Muscle layer of duodenum (tissue), 2 donors: ENCODE results near the gene PRDM16.

Source experiments
- H3K27ac ChIP-seq: one replicate; pipeline ENCODE4 v1.7.0; 2013; ENCODE audit warnings: mild to moderate bottlenecking, low read length
- H3K27me3 ChIP-seq: one replicate; pipeline ENCODE4 v1.7.0; 2013; ENCODE audit warnings: low read depth, mild to moderate bottlenecking, control low read depth, low read length
- H3K36me3 ChIP-seq, 2 donors: one replicate each; pipeline ENCODE4 v1.7.0; 2013; ENCODE audit warnings: low read length in 2 of 2, control low read depth in 1 of 2, mild to moderate bottlenecking in 1 of 2; ENCODE audit not compliant: insufficient read depth in 2 of 2, control insufficient read depth in 1 of 2
- H3K4me1 ChIP-seq, 2 donors: one replicate each; pipeline ENCODE4 v1.7.0; 2013; ENCODE audit warnings: low read length in 2 of 2, mild to moderate bottlenecking in 2 of 2, control low read depth in 1 of 2, moderate library complexity in 1 of 2; ENCODE audit not compliant: insufficient read depth in 2 of 2, control insufficient read depth in 1 of 2
- H3K4me3 ChIP-seq, 2 donors: one replicate each; pipeline ENCODE4 v1.7.0; 2013; ENCODE audit warnings: low read length in 2 of 2, low read depth in 1 of 2, mild to moderate bottlenecking in 1 of 2
- H3K9me3 ChIP-seq, 2 donors: one replicate each; pipeline ENCODE4 v1.7.0; 2013; ENCODE audit warnings: low read length in 2 of 2, control low read depth in 1 of 2, mild to moderate bottlenecking in 1 of 2; ENCODE audit not compliant: control insufficient read depth in 1 of 2
- donor health status: healthy.

PRDM16 gene

GRCh38 chr1:3142751-3143150, 73.7 kb downstream of the PRDM16 start:
- H3K9me3 ChIP-seq: no peaks in the 10 kb centered on the region
- no peak overlapping the region for H3K4me3 ChIP-seq
- peaks cover 8% of the 10 kb centered on the region for H3K27me3 ChIP-seq
- no peaks in the 10 kb centered on the region for H3K36me3 ChIP-seq
- H3K27ac ChIP-seq: no peak overlapping the region
- H3K4me1 ChIP-seq: peaks cover 0 to 25% of the 10 kb centered on the region in 2 donors

- H3K27me3 ChIP-seq: peaks cover 8% of the 10 kb centered on the region
- H3K4me3 ChIP-seq: no peak overlapping the region
- H3K4me1 ChIP-seq: peaks cover 0 to 12% of the 10 kb centered on the region in 2 donors
- no peak overlapping the region for H3K27ac ChIP-seq
- H3K36me3 ChIP-seq: no peaks in the 10 kb centered on the region
- H3K9me3 ChIP-seq: no peaks in the 10 kb centered on the region
Observed at GRCh38 chr1:3145532-3146325, 76.7 kb downstream of the PRDM16 start.

GRCh38 chr1:3146458-3146857, 77.5 kb downstream of the PRDM16 start:
- Histone ChIP-seq H3K27me3 (peaks cover 3% of the 10 kb centered on the region), H3K27ac (no peak overlapping the region), H3K9me3 (no peaks in the 10 kb centered on the region), H3K36me3 (no peaks in the 10 kb centered on the region), H3K4me1 (peaks cover 0 to 9% of the 10 kb centered on the region in 2 donors), H3K4me3 (no peak overlapping the region)

- Histone ChIP-seq H3K27ac (no peak overlapping the region), H3K9me3 (no peaks in the 10 kb centered on the region), H3K27me3 (no peaks in the 10 kb centered on the region), H3K36me3 (no peaks in the 10 kb centered on the region), H3K4me1 (peaks cover 0 to 9% of the 10 kb centered on the region in 2 donors), H3K4me3 (no peak overlapping the region)
Observed at GRCh38 chr1:3146907-3147306, 77.9 kb downstream of the PRDM16 start.

- Histone ChIP-seq H3K4me3 (no peak overlapping the region), H3K36me3 (no peaks in the 10 kb centered on the region), H3K27ac (no peak overlapping the region), H3K4me1 (peaks cover 0 to 9% of the 10 kb centered on the region in 2 donors), H3K9me3 (no peaks in the 10 kb centered on the region), H3K27me3 (no peaks in the 10 kb centered on the region)
Observed at GRCh38 chr1:3148171-3148570, 79.2 kb downstream of the PRDM16 start.

- H3K4me1 ChIP-seq: peaks cover 0 to 9% of the 10 kb centered on the region in 2 donors
Observed at GRCh38 chr1:3149277-3149676, 80.3 kb downstream of the PRDM16 start.

GRCh38 chr1:3151456-3151855, 82.5 kb downstream of the PRDM16 start:
- no peaks in the 10 kb centered on the region for H3K9me3 ChIP-seq
- no peaks in the 10 kb centered on the region for H3K36me3 ChIP-seq
- H3K4me3 ChIP-seq: no peak overlapping the region
- no peak overlapping the region for H3K27ac ChIP-seq
- peaks cover 9% of the 10 kb centered on the region for H3K27me3 ChIP-seq
- no peaks in the 10 kb centered on the region for H3K4me1 ChIP-seq

More at GRCh38 chr1:3149277-3149676, 80.3 kb downstream of the PRDM16 start:
- no peaks in the 10 kb centered on the region for H3K9me3 ChIP-seq
- H3K27me3 ChIP-seq: no peaks in the 10 kb centered on the region
- H3K36me3 ChIP-seq: no peaks in the 10 kb centered on the region
- no peak overlapping the region for H3K4me3 ChIP-seq
- H3K27ac ChIP-seq: no peak overlapping the region

- Histone ChIP-seq H3K4me1 (peaks cover 0 to 4% of the 10 kb centered on the region in 2 donors), H3K36me3 (no peaks in the 10 kb centered on the region), H3K27ac (no peak overlapping the region), H3K4me3 (no peak overlapping the region), H3K27me3 (peaks cover 11% of the 10 kb centered on the region), H3K9me3 (no peaks in the 10 kb centered on the region)
Observed at GRCh38 chr1:3152143-3152542, 83.1 kb downstream of the PRDM16 start.

- Histone ChIP-seq H3K4me1 (peaks cover 0 to 4% of the 10 kb centered on the region in 2 donors), H3K27me3 (peaks cover 11% of the 10 kb centered on the region), H3K4me3 (no peak overlapping the region), H3K36me3 (no peaks in the 10 kb centered on the region), H3K9me3 (no peaks in the 10 kb centered on the region), H3K27ac (no peak overlapping the region)
Observed at GRCh38 chr1:3153197-3153596, 84.2 kb downstream of the PRDM16 start.

GRCh38 chr1:3153902-3154795, 85.1 kb downstream of the PRDM16 start:
- Histone ChIP-seq H3K9me3 (no peaks in the 10 kb centered on the region), H3K36me3 (no peaks in the 10 kb centered on the region), H3K27ac (no peak overlapping the region), H3K27me3 (peaks cover 11% of the 10 kb centered on the region), H3K4me1 (peaks cover 0 to 4% of the 10 kb centered on the region in 2 donors), H3K4me3 (no peak overlapping the region)
